ENCODE results near the gene REV3L.
"Not testable (repeated sequence)": the region's sequence is repeated elsewhere in the genome, so short reads cannot be mapped to it uniquely, and the experiment has no call there.

Gene REV3L, protein sequence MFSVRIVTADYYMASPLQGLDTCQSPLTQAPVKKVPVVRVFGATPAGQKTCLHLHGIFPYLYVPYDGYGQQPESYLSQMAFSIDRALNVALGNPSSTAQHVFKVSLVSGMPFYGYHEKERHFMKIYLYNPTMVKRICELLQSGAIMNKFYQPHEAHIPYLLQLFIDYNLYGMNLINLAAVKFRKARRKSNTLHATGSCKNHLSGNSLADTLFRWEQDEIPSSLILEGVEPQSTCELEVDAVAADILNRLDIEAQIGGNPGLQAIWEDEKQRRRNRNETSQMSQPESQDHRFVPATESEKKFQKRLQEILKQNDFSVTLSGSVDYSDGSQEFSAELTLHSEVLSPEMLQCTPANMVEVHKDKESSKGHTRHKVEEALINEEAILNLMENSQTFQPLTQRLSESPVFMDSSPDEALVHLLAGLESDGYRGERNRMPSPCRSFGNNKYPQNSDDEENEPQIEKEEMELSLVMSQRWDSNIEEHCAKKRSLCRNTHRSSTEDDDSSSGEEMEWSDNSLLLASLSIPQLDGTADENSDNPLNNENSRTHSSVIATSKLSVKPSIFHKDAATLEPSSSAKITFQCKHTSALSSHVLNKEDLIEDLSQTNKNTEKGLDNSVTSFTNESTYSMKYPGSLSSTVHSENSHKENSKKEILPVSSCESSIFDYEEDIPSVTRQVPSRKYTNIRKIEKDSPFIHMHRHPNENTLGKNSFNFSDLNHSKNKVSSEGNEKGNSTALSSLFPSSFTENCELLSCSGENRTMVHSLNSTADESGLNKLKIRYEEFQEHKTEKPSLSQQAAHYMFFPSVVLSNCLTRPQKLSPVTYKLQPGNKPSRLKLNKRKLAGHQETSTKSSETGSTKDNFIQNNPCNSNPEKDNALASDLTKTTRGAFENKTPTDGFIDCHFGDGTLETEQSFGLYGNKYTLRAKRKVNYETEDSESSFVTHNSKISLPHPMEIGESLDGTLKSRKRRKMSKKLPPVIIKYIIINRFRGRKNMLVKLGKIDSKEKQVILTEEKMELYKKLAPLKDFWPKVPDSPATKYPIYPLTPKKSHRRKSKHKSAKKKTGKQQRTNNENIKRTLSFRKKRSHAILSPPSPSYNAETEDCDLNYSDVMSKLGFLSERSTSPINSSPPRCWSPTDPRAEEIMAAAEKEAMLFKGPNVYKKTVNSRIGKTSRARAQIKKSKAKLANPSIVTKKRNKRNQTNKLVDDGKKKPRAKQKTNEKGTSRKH (N-terminal part only)

DNA sequence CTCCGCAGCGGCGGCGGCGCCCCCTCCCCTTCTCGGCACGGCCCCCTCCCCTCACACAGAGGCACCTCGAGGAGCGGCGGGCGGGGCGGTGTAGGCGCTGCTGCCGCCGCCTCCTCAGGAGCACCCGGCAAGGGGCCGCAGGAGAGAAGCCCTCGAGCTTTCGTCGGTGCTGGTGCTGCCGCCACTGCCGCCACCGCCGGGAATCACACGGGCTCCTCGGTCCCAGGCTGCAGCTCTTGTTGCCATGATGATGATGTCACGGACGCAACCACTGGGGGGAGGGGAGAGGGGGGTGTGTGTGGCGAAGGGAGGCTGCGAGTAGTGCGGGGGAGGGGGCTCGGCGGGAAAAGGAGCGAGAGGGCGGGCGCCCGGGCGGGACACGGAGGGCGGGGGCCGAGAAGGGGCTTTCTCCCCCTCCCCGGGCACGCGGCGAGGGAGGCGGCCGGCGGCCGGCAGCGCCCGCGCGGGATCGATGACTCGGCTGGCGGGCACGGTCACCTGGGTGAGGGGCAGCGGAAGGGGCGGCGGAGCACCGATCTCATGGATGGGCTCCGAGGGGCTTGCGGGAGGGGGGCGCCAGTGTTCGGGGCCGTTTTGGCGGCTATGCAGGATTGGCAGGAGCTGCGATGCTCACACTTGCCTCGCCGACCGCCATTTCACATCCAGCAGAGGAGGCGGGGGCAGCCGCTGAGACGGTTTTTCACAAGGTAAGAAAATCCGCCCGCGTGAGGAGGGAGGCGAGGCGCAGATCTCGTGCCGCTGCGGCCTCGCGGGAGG, at the start of gene REV3L:
Gene REV3L, minus strand, starts transcription at position 260 of the 777 bp plus-strand sequence. CDS start 330 bp downstream, outside the sequence.
- peak; percentile 70 to 83 for DNase-seq (ENCODE audit: low read depth in 2 of 2)

DNA sequence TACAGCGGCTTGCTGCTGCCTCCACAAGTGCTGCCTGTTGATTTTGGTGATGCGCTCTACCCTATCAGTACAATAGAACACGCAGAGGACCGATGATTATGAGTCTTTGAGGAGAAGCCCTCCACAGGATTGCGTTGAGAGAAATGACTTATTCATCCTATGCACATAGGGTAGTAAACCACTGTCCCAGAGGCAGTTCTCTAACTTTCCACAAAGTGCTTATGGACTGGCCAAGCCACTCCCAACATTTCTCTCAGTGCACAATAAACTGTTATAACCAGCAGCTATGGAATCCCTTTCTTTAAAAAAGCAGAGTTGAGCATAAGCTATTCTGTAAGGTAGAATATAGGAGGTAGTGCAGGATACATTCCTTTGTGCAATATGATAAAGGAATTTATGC, 48.2 kb upstream of the REV3L start:
- DNase-seq (ENCODE audit: low read depth in 2 of 2): no peak

DNA sequence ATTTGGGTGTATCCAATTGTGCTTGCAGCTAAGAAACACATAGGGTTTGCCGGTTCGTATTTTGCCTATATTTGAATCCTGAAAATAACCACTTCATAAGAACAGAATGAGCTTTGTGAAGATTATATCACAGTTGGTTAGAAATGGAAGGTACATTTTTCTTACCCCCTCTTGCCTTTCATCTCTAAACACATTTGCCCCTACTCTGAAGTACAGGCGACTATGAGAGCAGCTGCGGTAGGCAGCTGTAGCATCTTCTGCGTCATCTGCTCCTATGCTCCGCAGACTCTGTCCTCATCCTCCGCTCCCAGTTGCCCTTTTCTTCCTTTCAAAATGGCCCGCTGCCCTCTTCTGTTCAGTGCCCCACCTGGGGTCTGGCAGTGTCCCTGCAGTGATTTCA, 47.6 kb upstream of the REV3L start:
- DNase-seq (ENCODE audit: low read depth in 2 of 2): no peak

DNA sequence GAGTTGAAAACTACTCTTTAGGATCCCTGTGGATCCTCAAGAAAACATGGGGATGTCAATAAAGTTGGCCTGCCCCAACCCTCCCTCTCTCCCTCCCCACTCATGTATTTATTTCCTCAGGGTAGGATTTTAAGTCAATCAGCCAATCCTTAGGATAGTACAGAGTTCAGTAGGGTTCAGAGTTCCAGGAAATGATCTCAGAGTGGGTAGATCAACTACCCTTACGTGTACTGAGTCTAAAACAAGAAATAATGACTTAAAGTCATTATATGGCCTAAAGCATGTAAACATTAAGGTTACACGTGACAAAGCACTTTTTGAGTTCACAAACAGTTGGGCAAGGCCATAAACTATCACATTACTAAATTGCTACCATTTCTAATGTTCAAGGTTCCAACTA, 47.2 kb upstream of the REV3L start:
- no peak for DNase-seq (ENCODE audit: low read depth in 2 of 2)

DNA sequence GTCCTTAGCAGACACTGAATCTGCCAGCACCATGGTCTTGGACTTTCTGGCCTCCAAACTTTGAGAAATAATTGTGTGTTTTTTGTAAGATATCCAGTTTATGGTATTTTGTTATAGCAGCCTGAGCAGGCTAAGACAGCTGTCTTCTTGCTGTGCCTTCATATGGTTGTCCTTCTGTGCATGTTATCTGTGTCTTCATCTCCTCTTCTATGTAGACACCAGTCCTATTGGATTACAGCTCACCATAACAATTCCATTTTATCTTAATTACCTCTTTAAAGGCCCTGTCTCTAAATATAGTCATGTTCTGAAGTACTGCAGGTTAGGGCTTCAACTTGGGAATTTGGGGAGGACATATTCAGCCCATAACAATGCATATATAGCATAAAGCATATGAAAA, 44.3 kb upstream of the REV3L start:
- no peak for DNase-seq (ENCODE audit: low read depth in 2 of 2)

DNA sequence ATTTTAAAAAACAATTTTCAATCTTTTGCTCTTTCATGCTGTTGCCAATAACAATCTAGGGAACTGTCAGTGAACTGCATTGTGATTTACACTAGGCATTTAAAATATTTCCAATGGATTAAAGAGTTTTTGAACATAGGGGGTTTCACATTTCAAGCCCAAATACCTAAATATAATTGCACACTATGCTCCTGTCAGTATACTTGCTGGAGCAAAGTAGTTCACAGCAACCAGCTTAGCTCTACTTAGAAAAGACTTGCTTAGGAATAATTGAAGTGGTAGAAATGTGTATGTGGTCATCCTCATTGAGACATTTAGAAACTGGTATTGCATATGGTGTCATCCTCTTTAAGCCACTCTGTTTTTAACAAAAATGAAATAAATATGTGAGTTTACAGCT, 41.7 kb upstream of the REV3L start:
- DNase-seq (ENCODE audit: low read depth in 2 of 2): no peak

DNA sequence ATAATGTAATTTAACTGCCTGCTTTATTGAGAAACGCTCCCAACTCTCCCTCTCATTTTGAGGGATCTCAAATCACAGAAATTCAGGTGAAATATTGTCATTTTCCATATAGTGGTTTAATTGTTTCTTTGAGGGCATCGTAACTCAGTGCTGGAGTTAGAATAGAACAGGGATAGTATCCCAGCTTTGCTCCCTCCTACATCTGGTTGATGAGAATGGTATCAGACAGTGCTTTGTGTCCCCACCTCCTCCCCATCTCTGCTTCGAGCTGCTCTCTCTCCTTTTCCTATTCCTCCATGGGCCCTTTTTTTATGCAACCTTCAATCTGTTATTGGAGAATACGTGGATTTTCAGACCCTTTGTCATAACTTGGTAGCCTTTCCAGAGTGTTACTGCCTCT, 41.2 kb upstream of the REV3L start:
- no peak for DNase-seq (ENCODE audit: low read depth in 2 of 2)

DNA sequence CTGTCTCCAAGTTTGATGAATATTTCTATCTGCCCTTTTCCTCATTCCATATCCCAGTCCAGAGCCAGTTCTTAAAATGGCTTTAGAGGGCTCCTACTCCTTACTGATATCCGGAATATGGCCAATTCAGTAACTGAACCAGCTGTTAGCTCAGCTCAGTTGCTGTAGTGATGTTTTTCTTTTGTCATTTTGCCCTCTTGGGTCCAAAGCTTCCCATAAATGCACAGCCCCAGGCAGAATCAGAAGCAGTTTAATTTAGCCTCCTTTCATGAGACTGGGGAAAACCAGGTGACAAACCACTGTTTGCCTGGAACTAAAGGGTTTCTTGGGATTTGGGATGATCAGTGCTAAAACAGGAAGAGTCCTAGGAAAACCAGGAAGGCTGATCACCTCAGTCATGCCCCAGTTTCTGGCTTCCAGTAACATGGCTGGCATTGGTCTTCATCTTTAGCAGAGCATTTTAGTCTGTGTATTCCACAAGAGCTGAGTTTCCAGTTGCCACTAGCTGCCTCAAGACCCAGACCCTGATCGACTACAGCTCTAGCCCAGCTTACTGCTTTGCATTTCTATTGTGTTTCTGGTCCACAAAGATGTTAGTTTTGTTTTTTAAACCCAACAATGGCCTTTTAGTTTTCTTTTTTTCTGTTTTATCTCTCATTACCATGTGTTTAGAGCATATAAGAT, 40.6 kb upstream of the REV3L start:
- DNase-seq (ENCODE audit: low read depth in 2 of 2): no peak

DNA sequence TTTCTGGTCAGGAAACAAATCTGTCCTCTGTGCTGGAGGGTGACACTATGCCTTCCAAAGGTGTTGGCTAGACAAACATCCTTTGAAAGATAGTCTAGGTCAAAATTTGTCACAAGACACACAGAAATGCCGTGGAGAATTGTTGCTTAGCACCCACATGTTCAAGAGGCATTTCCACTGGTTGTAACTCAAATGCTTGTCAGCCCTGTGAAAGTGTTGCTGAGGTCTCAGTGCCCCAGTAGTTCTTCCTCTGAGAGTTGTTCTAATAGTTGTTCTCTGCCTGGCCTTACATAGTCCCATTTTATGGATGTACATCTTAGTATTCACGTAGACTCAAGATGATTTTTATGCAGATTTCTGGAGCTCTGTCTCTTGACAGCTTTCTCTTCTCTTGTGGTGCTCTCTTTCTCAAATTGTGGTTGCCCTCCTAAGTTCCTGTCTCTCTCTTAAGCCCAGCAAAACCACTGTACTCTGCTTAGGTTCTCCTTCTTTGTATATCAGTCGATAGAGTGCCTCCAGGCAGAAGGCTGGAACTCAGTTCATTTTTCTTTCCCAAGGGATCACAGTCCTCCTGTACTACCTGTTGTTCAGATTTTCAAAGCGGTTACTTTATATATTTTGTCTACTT, 39.5 kb upstream of the REV3L start:
- no peak for DNase-seq (ENCODE audit: low read depth in 2 of 2)

DNA sequence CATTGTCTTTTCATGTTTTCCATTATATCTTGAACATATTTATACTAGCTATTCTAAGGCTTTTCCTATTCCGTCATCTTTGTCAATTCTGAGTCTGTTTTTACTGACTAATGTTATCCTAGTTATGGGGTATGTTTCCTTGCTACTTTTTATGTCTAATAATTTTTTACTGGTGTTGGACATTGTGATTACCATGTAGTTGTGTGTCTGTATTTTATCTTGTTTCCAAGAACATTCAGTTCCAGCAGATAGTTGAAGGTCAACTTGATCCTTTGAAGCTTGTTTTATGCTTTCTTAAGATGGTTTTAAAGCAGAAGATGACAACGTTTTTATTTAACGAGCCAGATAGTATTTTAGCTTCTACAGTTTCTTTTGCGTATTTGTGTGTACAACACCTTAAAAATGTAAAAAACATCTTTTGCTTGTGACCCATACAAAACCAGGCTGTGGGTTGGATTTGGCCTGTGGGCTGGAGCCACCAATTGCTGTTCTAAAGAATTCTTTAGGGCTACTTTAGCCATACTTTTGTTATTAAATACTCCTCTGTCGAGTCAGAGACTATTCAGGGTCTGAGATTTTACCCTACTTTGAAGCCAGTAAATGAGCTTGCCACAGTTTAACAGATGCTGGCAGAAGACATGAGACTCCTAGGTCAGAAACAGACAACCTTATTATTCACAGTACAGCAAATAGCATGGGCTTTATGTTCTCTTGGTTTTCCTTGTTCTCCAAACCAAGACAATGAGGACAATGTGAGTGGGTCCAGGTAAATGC, 38.7 kb upstream of the REV3L start:
- DNase-seq (ENCODE audit: low read depth in 2 of 2): no peak

DNA sequence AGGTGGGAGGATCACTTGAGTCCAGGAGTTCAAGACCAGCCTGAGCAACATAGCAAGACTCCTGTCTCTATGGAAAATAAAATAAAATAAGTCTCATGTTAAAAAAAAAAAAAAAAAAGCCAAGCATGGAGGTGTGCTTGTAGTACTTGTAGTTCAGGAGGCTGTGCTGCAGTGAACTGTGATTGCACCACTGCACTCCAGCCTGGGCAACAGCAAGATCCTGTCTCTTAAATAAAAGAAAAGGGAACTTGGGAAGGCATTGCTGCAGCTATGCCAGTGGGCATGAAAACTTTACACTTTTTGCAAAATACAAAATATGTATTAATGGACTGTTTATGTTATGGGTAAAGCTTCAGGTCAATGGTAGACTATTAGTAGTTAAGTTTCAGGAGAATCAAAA, 37.5 kb upstream of the REV3L start:
- DNase-seq (ENCODE audit: low read depth in 2 of 2): no peak

DNA sequence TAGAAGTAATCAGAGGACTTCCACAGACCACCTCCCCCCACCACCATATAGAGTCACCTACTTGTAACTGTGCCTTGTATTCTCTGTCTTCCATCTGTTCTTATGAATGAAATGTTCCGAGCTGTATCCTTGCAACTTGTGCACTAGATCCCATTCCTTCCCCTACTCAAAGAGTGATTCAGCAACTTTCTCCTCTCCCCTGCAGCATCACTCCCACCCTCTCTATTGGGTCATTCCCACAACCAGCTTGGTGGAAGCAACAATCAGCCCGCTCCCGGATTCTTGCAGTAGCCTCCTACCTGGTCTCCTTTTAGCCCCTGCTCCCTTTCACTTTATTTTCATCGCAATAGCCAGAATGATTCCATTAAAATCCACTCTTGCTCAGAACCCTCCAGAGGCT, 34.9 kb upstream of the REV3L start:
- DNase-seq (ENCODE audit: low read depth in 2 of 2): no peak

DNA sequence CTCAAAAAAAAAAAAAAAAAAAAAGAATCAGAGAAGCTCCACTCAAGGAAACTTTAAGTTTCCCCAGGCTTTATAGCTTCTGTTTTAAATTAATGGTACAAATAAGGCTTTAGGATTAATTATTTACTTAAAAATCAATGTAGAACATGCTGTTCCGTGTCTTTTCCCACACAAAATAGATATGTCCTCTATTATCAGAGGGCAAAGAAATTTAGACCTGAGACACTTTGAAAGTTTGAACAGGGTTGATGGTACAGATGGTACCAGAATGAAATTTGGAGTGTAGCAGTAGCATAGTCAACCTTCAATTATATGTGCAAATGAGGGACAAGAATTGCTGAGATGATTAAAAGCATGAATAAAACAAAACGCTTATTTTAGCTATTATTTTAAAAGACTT, 32.2 kb upstream of the REV3L start:
- no peak for DNase-seq (ENCODE audit: low read depth in 2 of 2)

DNA sequence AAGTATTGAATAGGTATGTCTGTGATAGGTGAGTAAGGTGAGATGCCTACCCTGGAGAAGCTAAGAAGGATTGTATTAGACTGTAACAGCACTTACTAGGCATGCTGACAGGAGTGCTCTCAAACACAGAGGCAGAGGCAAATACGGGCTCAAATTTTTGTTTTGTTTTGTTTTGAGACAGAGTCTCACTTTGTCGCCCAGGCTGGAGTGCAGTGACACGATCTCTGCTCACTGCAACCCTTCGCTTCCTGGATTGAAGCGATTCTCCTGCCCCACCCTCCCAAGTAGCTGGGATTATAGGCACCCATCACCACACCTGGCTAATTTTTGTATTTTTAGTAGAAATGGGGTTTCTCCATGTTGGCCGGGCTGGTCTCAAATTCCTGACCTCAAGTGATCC, 31.5 kb upstream of the REV3L start:
- DNase-seq (ENCODE audit: low read depth in 2 of 2): not testable (repeated sequence)

DNA sequence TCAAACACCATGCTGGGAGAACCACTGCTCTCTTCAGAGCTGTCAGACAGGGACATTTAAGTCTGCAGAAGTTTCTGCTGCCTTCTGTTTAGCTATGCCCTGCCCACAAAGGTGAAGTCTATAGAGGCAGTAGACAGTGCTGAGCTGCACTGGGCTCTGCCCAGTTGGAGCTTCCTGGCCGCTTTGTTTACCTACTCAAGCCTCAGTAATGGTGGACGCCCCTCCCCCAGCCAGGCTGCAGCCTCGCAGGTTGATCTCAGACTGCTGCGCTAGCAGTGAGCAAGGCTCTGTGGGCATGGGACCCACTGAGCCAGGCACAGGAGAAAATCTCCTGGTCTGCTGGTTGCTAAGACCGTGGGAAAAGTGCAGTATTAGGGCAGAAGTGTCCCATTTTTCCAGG, 24.2 kb upstream of the REV3L start:
- DNase-seq (ENCODE audit: low read depth in 2 of 2): not testable (repeated sequence)

DNA sequence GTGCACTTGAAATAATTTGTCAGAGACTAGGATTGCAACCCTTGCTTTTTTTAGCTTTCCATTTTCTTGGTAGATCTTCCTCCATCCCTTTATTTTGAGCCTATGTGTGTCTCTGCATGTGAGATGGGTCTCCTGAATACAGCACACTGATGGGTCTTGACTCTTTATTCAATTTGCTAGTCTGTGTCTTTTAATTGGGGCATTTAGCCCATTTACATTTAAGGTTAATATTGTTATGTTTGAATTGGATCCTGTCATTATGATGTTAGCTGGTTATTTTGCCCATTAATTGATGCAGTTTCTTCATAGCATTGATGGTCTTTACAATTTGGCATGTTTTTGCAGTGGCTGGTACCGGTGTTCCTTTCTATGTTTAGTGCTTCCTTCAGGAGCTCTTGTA, 22.5 kb upstream of the REV3L start:
- not testable (repeated sequence) for DNase-seq (ENCODE audit: low read depth in 2 of 2)

DNA sequence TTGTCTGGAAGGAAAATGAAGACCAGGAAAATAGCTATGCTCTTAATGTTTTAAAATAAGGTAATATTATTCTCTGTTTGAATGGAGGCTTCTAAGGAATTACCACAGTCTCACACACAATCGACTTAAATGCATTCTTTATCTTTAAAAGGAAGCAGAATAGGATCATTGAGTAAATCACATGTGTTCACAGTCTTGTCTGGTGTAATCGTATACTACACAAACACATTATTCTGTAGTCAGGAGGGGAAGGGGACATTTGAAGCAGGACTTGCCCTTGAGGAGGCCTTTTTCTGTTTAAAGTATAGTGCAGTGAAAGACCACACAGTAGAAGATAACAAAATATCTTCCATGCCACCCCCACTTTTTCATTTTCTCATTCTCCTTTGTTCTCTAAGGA, 20.6 kb upstream of the REV3L start:
- no peak for DNase-seq (ENCODE audit: low read depth in 2 of 2)

DNA sequence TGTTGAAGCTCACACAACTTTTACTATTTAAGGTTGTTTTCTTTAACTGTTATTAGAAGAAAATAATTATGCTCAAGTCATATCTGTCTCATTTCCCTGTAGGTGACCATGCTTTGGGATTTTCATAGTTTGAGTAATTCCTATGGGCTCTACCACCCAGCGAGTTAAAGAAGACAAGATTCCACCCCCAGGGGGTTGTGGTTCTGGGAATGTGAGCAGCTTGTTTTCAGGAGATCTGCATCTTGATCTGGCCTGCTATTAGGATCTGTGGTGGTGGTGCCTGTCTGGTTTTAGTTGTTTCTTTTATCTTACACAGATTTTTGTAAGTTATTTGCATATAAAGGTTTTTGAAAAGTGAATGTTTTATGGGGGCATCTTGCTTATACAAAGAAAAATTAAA, 20.2 kb upstream of the REV3L start:
- no peak for DNase-seq (ENCODE audit: low read depth in 2 of 2)

DNA sequence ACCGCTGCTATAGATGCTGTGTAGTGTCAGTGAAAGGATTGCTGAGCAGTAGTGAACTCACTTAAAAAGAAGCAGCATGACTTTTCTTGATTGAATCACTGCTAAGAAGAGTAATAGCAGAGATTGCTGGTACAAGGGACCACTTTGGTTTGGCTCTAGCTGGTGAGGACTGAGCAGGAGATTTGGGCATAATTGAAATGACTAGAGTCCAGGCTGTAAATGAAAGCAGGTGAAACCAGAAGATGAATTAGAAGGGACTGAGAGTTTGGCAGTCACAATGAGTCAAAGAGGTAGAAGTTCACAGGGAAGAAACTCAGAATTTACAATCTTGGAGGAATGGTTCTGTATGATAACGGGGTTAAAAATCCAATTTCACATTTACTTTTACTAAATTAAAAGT, 19.1 kb upstream of the REV3L start:
- no peak for DNase-seq (ENCODE audit: low read depth in 2 of 2)

Data from stimulated activated CD4-positive, alpha-beta T cell treated with anti-CD3 and anti-CD28 coated beads, Interleukin-1b, Interleukin-23, amount 100 ng/mL, for 1 hour (primary cell).